GM10847 (cell line): ENCODE data around the gene KIF22.

ENCODE experiments used
- POLR2A ChIP-seq: IDR thresholded peaks from 2 replicates; pipeline ENCODE4 v1.6.1; 2011; ENCODE audit not compliant: insufficient read length; ENCODE audit errors: extremely low read depth

Gene KIF22

DNA sequence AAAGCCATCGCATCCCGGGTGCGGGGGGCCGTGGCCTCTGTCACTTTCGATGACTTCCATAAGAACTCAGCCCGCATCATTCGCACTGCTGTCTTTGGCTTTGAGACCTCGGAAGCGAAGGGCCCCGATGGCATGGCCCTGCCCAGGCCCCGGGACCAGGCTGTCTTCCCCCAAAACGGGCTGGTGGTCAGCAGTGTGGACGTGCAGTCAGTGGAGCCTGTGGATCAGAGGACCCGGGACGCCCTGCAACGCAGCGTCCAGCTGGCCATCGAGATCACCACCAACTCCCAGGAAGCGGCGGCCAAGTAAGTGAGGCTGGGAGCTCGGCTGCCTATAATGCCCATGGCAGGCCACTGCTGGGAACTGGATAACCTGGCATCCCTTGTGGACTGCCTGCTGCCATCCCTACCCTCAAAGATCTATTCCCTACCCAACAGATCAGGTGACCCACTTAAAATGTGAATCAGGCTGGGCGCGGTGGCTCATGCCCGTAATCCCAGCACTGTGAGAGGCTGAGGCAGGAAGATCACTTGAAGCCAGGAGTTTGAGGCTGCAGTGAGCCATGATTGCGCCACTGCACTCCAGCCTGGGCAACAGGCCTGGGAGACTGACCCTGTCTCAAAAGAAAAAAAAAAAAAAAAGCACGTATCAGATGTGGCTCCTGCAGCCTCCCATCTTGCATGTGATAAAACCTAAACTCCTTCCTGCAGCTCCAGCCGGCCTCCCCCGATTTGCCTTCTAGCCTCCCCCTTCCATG, 54.2 kb downstream of the KIF22 start:
- TF ChIP-seq POLR2A, result no peak

DNA sequence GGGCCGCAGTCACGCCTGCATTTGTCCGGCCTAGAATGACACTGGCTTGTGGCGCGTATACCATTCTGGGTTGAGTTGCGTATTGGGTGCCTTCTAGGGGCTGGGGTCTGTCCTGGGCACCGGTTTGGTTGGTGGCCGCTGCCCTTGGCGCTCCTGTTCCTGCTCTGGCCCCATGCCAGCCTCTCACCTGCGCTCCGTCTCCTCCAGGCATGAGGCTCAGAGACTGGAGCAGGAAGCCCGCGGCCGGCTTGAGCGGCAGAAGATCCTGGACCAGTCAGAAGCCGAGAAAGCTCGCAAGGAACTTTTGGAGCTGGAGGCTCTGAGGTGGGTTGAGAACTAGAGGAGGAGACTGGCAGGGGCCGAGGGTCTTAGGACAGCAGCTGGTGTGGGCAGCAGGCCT, 55.1 kb downstream of the KIF22 start:
- no peak for TF ChIP-seq POLR2A

DNA sequence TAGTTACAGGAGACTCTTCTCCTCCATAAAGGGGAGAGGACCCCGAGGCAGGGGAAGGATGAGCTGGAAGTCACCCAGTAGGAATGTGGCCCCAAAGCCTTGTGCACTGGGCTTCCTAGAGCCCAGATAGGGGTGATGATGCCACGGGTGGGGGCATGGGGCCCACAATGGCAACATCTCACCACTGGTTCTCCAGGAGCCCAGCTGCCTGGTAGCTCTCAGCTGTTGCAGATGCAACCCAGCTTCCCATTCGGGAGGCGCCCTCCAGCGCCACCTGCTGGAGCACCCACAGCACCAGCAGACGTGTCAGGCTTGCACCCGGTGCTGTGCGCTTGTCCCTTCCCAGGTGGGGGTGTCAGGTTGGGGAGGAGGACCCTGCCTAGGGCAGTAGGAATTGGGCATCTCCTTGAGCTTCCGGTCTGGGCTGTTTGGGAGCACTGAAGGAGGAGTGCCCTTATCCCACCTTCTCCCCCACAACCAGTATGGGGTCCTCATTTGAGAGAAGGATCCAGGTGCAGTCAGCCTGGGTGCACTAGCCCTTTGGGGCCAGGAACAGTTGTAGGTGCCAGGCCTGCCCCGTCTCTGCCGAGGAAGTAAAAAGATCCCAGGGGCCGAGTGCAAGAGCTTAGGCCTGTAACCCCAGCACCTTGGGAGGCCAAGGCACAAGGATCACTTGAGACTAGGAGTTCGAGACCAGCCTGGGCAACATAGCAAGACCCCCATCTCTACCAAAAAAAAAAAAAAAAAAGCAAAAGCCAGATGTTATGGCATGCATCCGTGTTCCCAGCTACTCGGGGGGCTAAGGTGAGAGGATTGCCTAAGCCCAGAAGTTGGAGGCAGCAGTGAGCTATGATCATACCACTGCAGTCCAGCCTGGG, 58.1 kb downstream of the KIF22 start:
- no peak for TF ChIP-seq POLR2A

DNA sequence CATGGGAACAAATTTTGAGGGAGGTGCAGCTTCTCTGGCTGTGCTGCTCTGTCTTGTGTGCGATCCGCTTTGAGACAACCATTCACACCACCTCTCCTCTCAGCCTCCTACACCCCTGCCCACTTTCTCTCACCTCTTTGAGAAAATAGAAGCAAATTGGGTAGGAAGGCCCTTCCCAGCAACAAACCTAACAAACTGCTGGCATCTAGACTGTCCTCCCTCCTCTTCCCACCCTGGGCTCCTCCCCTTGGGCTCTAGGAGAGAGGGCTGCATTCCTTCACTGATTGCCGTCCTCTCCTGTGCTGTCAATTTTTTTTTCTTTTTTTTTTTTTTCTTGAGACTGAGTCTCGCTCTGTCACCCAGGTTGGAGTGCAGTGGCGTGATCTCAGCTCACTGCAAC, 59.0 kb downstream of the KIF22 start:
- no peak for TF ChIP-seq POLR2A

DNA sequence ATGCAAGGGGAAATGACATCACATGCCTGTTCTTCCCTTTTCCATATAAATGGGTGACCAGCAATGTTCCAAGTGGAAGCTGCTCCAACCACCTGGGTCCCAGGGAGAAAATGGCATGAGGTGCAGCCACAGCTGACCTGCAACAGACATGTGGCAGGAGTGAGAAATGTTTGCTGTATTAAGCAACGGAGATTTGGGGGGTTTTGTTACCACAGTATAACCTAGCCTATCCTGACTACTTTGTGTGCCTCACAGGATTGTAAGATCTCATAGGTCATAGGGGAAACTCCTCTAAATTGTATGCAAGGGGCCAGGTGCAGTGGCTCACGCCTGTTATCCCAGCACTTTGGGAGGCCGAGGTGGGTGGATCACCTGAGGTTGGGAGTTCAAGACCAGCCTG, 60.4 kb downstream of the KIF22 start:
- TF ChIP-seq POLR2A, result no peak

DNA sequence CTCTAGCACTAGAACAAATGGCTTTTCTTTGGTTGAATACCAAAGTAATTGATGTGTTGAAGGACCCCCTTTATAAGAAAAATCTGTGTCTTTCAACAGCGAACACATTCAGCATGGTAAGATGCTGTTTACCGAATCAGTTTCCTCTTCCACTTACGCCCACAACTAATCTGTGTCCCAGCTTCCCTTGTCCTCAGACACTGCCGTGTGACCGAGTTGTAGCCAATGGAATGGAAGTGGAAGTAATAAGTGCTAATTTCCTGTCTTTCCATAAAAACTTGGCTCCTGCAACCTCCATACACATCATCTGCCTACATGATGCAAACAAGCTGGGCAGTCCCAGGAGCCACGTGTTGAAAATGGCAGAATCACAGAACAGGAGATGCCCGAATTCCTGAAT, 62.1 kb downstream of the KIF22 start:
- TF ChIP-seq POLR2A, result no peak

DNA sequence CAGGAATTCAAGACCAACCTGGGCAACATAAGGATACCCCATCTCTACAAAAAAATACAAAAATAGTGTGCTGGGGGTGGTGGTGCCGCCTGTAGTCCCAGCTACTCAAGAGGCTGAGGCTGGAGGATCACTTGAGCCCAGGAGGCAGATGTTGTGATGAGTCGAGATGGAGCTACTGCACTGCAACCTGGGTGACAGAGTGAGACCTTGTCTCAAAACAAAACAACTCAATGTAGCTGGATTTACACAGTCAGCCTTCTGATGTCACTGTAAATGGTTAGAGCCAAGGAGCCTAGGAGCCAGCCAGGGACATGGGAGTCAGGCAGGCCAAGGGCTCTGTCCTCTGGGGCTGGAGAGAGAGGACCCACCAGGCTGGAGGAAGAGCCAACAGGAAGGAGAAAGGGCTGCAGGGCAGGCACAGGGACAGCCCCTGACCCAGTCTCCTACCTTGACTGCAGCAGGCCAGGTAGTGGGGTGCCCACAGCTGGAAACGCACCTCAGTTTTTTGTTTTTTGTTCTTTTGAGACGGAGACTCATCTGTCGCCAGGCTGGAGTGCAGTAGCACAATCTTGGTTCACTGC, 64.1 kb downstream of the KIF22 start:
- TF ChIP-seq POLR2A, result no peak
